HepG2 (cell line): ENCODE measurements around the gene TAF12. TPM values are rescaled to one million over a fixed set of nuclear protein-coding genes. Genes with fewer than 3 reads are reported as not detected.

Experiments
- ARNTL ChIP-seq: sonication (generic); formaldehyde crosslinking; IDR thresholded peaks from 2 replicates; pipeline ENCODE4 v1.4.0; 2020; ENCODE audit warnings: mild to moderate bottlenecking, missing genetic modification reagents
- CSRNP2 ChIP-seq: sonication (generic); formaldehyde crosslinking; conservative IDR thresholded peaks from 2 replicates; pipeline ENCODE4 v1.8.0; 2022; ENCODE audit warnings: low read depth, missing genetic modification reagents
- HDAC2 ChIP-seq: sonication (generic); formaldehyde crosslinking; IDR thresholded peaks from 2 replicates; pipeline ENCODE4 v1.4.0; 2020; ENCODE audit warnings: missing genetic modification reagents
- HOXA9 ChIP-seq: sonication (generic); formaldehyde crosslinking; IDR thresholded peaks from 2 replicates; pipeline ENCODE4 v1.8.1; 2022; ENCODE audit warnings: missing genetic modification reagents, mild to moderate bottlenecking, moderate library complexity, borderline replicate concordance
- IKZF5 ChIP-seq: IDR thresholded peaks from 2 replicates; pipeline ENCODE4 v1.6.1; 2018; ENCODE audit warnings: missing genetic modification reagents, mild to moderate bottlenecking, missing compliant biosample characterization
- MED8 ChIP-seq: sonication (generic); formaldehyde crosslinking; IDR thresholded peaks from 2 replicates; pipeline ENCODE4 v1.8.1; 2023; ENCODE audit warnings: mild to moderate bottlenecking, missing genetic modification reagents; ENCODE audit not compliant: insufficient replicate concordance
- RBM22 ChIP-seq: fragments of 200-400 bp; formaldehyde crosslinking; optimal IDR thresholded peaks from 2 replicates; pipeline ENCODE3; 2017; ENCODE audit warnings: mild to moderate bottlenecking, low read length, moderate library complexity
- SKI ChIP-seq: fragments of 450-650 bp; IDR thresholded peaks from one replicate; pipeline ENCODE4 v1.6.1; 2018; ENCODE audit warnings: mild to moderate bottlenecking; ENCODE audit not compliant: partially characterized antibody
- SMAD3 ChIP-seq: sonication (generic); formaldehyde crosslinking; IDR thresholded peaks from 2 replicates; pipeline ENCODE4 v1.4.0; 2020; ENCODE audit warnings: missing genetic modification reagents
- TFAP4 ChIP-seq: sonication (generic); IDR thresholded peaks from 2 replicates; pipeline ENCODE4 v1.6.1; 2016; ENCODE audit warnings: low read depth, borderline replicate concordance
- TRIM22 ChIP-seq: fragments of 450-650 bp; IDR thresholded peaks from 2 replicates; pipeline ENCODE4 v1.6.1; 2017
- UBTF ChIP-seq: sonication (generic); formaldehyde crosslinking; IDR thresholded peaks from 2 replicates; pipeline ENCODE4 v1.4.0; 2020; ENCODE audit warnings: mild to moderate bottlenecking, missing genetic modification reagents
- ZNF275 ChIP-seq: sonication (generic); formaldehyde crosslinking; IDR thresholded peaks from 2 replicates; pipeline ENCODE4 v1.8.0; 2022; ENCODE audit warnings: missing genetic modification reagents, mild to moderate bottlenecking, inconsistent platforms, borderline replicate concordance
- ZNF549 ChIP-seq: sonication (generic); formaldehyde crosslinking; IDR thresholded peaks from 2 replicates; pipeline ENCODE4 v1.5.0; 2020; ENCODE audit warnings: missing genetic modification reagents
- ZNF619 ChIP-seq: sonication (generic); formaldehyde crosslinking; IDR thresholded peaks from 2 replicates; pipeline ENCODE4 v1.4.0; 2020; ENCODE audit warnings: mild to moderate bottlenecking, missing genetic modification reagents
- ZNF672 ChIP-seq: sonication (generic); formaldehyde crosslinking; IDR thresholded peaks from 2 replicates; pipeline ENCODE4 v1.8.1; 2022; ENCODE audit warnings: missing genetic modification reagents
- ZNF710 ChIP-seq: sonication (generic); formaldehyde crosslinking; IDR thresholded peaks from 2 replicates; pipeline ENCODE4 v1.5.0; 2020; ENCODE audit warnings: mild to moderate bottlenecking, missing genetic modification reagents, borderline replicate concordance
- ZNF761 ChIP-seq: sonication (generic); formaldehyde crosslinking; conservative IDR thresholded peaks from 2 replicates; pipeline ENCODE4 v1.4.0; 2020; ENCODE audit warnings: mild to moderate bottlenecking, missing genetic modification reagents
- polyA plus RNA-seq, 8 experiments: library from polyadenylated mRNA; depleted of rRNA in 3 of 8; stranded (reverse) in 7 of 8; unstranded in 1 of 8; fragments of >200 nt; fragmentation: Illumina TruSeq in 4 of 8; extraction: Trizol in 4 of 8; gene quantifications; 2 replicates each; pipeline versions ENCODE4 v1.2.1 to v1.2.3, GENCODE V29; 2011 to 2016; ENCODE audit warnings: low read depth in 4 of 8, missing spikeins in 1 of 8, mixed read lengths in 1 of 8; ENCODE audit not compliant: insufficient read depth in 1 of 8
- total RNA-seq, 5 experiments: library from RNA; depleted of rRNA; stranded (reverse); fragments of >200 nt; fragmentation: Illumina TruSeq; extraction: Trizol; gene quantifications; 2 replicates each; pipeline ENCODE4 v1.2.3, GENCODE V29; 2016; ENCODE audit warnings: low read depth in 1 of 5

TAF12 gene
- total and polyA plus RNA-seq, 2 of the 13 experiments (the other 11 are each of a cell fraction or from before 2014, with no cell fraction given), result 16.3 to 17.1 TPM

GRCh38 chr1:28648474-28649198 is 5.8 kb upstream of the TAF12 start, which contains the start of gene RNU11 (continued):
- TF ChIP-seq ZNF710 (CRISPR knock-in tag) (peak; percentile 68; the same call in 1 of the 2 replicates), ZNF619 (CRISPR knock-in tag) (peak; percentile 76; the same call in 1 of the 2 replicates), HDAC2 (peak; percentile 78), HOXA9 (CRISPR knock-in tag) (no peak), ZNF549 (CRISPR knock-in tag) (no peak), ARNTL (peak; percentile 77; the same call in 1 of the 2 replicates), ZNF275 (CRISPR knock-in tag) (peak; percentile 46; the same call in 1 of the 2 replicates), IKZF5 (CRISPR knock-in tag) (peak; percentile 98), UBTF (peak; percentile 79), RBM22 (peak; percentile 99), TRIM22 (no peak), ZNF761 (CRISPR knock-in tag) (peak; percentile 71; the same call in 1 of the 2 replicates), SKI (peak; percentile 31), TFAP4 (peak; percentile 66; the same call in 1 of the 2 replicates), ZNF672 (CRISPR knock-in tag) (no peak), MED8 (CRISPR knock-in tag) (peak; percentile 100), CSRNP2 (CRISPR knock-in tag) (no peak), SMAD3 (CRISPR knock-in tag) (peak; percentile 97)
